ENCODE data around the gene TNFRSF21. TPM values are rescaled to one million over a fixed set of nuclear protein-coding genes. Genes with fewer than 3 reads are reported as not detected.
A peak's percentile ranks its signal among the peaks of the same experiment; 100 is the strongest.

TNFRSF21 gene
- polyA plus RNA-seq, 1 donor (not counting 4 experiments of a cell fraction or from before 2014, with no cell fraction given): 50.2 TPM

- peaks cover 38% of the 10 kb centered on the region for H3K79me2 ChIP-seq (ENCODE audit: control insufficient read depth, insufficient read depth, low read length)
- TF ChIP-seq EZH2 (IDR thresholded peaks at IDR 0.05; ENCODE audit: low read length): no peak
- FAIRE-seq: peak; percentile 90
- peak overlapping the region; percentile 72 for H3K27ac ChIP-seq (ENCODE audit: control insufficient read depth, insufficient read depth, low read length)
- no peaks in the 10 kb centered on the region for H3K9me1 ChIP-seq (ENCODE audit: control insufficient read depth, extremely low read depth, insufficient read depth, low read length)
- no peak overlapping the region for H3K4me3 ChIP-seq (ENCODE audit: control insufficient read depth in 2 of 3, extremely low read depth in 1 of 3, insufficient read depth in 2 of 3, low read depth in 1 of 3, low read length in 3 of 3)
- no peaks in the 10 kb centered on the region for H3K9me3 ChIP-seq (ENCODE audit: control insufficient read depth, low read depth, low read length)
- no peaks in the 10 kb centered on the region for H3K27me3 ChIP-seq (ENCODE audit: control insufficient read depth, extremely low read depth, insufficient read depth, low read length)
- peak; percentile 65 for DNase-seq (ENCODE audit: low read depth, low spot score)
- H3K4me1 ChIP-seq (ENCODE audit: control insufficient read depth, extremely low read depth, insufficient read depth, low read length): peaks cover 28% of the 10 kb centered on the region
- dilution Hi-C loops (cut with MboI; ENCODE audit: extremely low pct_ligation_motif_present, low sequenced_read_pairs): no loop called here
- no peak overlapping the region for H2AFZ ChIP-seq (ENCODE audit: control insufficient read depth, low read length)
- no peaks in the 10 kb centered on the region for H4K20me1 ChIP-seq (ENCODE audit: control insufficient read depth, extremely low read depth, insufficient read depth, low read length)
- no peak overlapping the region for H3K9ac ChIP-seq (ENCODE audit: control insufficient read depth, extremely low read depth, insufficient read depth, low read length)
- H3K36me3 ChIP-seq (ENCODE audit: control insufficient read depth in 2 of 2, extremely low read depth in 1 of 2, insufficient read depth in 2 of 2, low read length in 2 of 2): peaks cover 7 to 22% of the 10 kb centered on the region in 2 experiments
- peak overlapping the region; percentile 27 for H3K4me2 ChIP-seq (ENCODE audit: control insufficient read depth, extremely low read depth, insufficient read depth, low read depth, low read length)
These were observed 67.0 kb downstream of the TNFRSF21 start for GRCh38 chr6:47242483-47243386.

DNA sequence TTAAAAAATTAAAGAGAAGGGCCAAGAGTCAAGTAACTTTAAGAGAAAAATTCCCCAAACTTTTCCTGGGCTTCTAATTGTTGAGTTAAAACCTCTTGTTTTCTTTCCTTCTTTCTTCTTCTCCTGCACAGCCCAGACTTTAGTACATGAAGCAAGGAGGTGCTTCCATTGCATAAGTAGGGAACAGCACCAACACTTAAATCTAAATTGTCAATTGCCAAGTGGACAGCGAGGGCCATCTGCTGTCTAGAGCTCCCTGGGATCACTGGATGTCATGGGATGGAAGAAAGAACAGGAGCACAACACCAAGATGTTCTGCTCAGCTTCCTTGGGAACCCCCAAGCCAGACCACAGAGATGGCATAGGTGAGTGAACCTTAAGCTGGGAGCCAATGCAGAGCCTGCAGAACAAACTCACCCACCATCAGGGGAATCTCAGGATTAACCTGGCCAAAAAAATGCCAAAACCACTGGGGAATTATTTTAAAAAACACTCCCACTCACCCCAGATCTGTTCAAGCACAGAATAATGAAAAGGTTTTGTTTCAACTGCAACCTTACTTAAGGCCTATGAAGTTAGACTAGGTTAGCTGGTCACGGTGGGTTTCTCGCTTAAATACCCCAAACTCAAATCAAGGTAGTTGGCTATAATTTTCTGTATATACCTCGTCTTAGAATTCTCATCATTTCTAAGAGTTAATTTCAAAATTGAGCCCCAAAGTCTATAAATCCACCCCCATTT is 67.8 kb downstream of the TNFRSF21 start:
- no peak overlapping the region for H2AFZ ChIP-seq (ENCODE audit: control insufficient read depth, low read length)
- TF ChIP-seq CTCF (optimal IDR thresholded peaks at IDR 0.05 in 1 of 3, IDR thresholded peaks at IDR 0.05 in 1 of 3, conservative IDR thresholded peaks at IDR 0.05 in 1 of 3; ENCODE audit: extremely low read depth in 1 of 3, insufficient read depth in 2 of 3, low read length in 3 of 3): no peak
- TF ChIP-seq EZH2 (IDR thresholded peaks at IDR 0.05; ENCODE audit: low read length): no peak
- H3K27me3 ChIP-seq (ENCODE audit: control insufficient read depth, extremely low read depth, insufficient read depth, low read length): no peaks in the 10 kb centered on the region
- DNase-seq (ENCODE audit: low read depth, low spot score) (no peak), FAIRE-seq (no peak)
- H3K4me1 ChIP-seq (ENCODE audit: control insufficient read depth, extremely low read depth, insufficient read depth, low read length): peaks cover 28% of the 10 kb centered on the region
- peak overlapping the region; percentile 72 for H3K27ac ChIP-seq (ENCODE audit: control insufficient read depth, insufficient read depth, low read length)
- peaks cover 33% of the 10 kb centered on the region for H3K79me2 ChIP-seq (ENCODE audit: control insufficient read depth, insufficient read depth, low read length)
- H3K36me3 ChIP-seq (ENCODE audit: control insufficient read depth in 2 of 2, extremely low read depth in 1 of 2, insufficient read depth in 2 of 2, low read length in 2 of 2): peaks cover 7 to 22% of the 10 kb centered on the region in 2 experiments
- dilution Hi-C loops (cut with MboI; ENCODE audit: extremely low pct_ligation_motif_present, low sequenced_read_pairs): no loop called here
- H3K9me3 ChIP-seq (ENCODE audit: control insufficient read depth, low read depth, low read length): no peaks in the 10 kb centered on the region
- peak overlapping the region; percentile 27 for H3K4me2 ChIP-seq (ENCODE audit: control insufficient read depth, extremely low read depth, insufficient read depth, low read depth, low read length)
- H4K20me1 ChIP-seq (ENCODE audit: control insufficient read depth, extremely low read depth, insufficient read depth, low read length): no peaks in the 10 kb centered on the region
- H3K4me3 ChIP-seq (ENCODE audit: control insufficient read depth in 2 of 3, extremely low read depth in 1 of 3, insufficient read depth in 2 of 3, low read depth in 1 of 3, low read length in 3 of 3): peak overlapping the region in 1 of 3 experiments; percentile 13
- H3K9me1 ChIP-seq (ENCODE audit: control insufficient read depth, extremely low read depth, insufficient read depth, low read length): no peaks in the 10 kb centered on the region
- peak overlapping the region; percentile 38 for H3K9ac ChIP-seq (ENCODE audit: control insufficient read depth, extremely low read depth, insufficient read depth, low read length)
